HL-60 (cell line): ENCODE data around the gene NDUFAB1.

Experiments
- TF ChIP-seq, protein P1 (sequence below): IDR thresholded peaks from 2 replicates; pipeline ENCODE4 v1.6.1; 2012; ENCODE audit warnings: low read depth; ENCODE audit not compliant: insufficient replicate concordance
- TF ChIP-seq, protein P2 (sequence below): IDR thresholded peaks from one replicate; pipeline ENCODE4 v1.5.1; 2011; ENCODE audit warnings: low read length, control low read depth, inconsistent platforms; ENCODE audit not compliant: insufficient read depth

DNA sequence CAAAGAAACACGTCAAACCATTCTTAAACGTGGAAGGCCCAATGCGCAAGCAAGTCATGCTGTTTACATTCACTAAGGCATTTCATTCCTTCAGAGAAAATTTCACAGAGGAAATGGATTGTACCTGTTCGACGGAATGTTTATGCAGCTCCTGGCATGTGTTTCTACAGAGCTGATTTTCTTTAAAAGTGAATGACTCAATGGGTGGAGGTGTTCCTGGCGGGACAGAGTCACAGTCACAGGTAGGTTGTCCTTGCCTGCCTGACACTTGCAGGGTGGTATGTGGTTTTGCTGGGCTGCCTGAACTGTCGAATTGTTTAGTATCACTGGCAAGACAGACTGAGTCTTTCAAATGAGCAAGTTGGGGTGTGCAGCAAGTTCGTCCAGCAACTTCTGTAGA is 33.4 kb upstream of the NDUFAB1 start:
- TF ChIP-seq, protein P1, sequence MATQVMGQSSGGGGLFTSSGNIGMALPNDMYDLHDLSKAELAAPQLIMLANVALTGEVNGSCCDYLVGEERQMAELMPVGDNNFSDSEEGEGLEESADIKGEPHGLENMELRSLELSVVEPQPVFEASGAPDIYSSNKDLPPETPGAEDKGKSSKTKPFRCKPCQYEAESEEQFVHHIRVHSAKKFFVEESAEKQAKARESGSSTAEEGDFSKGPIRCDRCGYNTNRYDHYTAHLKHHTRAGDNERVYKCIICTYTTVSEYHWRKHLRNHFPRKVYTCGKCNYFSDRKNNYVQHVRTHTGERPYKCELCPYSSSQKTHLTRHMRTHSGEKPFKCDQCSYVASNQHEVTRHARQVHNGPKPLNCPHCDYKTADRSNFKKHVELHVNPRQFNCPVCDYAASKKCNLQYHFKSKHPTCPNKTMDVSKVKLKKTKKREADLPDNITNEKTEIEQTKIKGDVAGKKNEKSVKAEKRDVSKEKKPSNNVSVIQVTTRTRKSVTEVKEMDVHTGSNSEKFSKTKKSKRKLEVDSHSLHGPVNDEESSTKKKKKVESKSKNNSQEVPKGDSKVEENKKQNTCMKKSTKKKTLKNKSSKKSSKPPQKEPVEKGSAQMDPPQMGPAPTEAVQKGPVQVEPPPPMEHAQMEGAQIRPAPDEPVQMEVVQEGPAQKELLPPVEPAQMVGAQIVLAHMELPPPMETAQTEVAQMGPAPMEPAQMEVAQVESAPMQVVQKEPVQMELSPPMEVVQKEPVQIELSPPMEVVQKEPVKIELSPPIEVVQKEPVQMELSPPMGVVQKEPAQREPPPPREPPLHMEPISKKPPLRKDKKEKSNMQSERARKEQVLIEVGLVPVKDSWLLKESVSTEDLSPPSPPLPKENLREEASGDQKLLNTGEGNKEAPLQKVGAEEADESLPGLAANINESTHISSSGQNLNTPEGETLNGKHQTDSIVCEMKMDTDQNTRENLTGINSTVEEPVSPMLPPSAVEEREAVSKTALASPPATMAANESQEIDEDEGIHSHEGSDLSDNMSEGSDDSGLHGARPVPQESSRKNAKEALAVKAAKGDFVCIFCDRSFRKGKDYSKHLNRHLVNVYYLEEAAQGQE = no peak
- TF ChIP-seq, protein P2, sequence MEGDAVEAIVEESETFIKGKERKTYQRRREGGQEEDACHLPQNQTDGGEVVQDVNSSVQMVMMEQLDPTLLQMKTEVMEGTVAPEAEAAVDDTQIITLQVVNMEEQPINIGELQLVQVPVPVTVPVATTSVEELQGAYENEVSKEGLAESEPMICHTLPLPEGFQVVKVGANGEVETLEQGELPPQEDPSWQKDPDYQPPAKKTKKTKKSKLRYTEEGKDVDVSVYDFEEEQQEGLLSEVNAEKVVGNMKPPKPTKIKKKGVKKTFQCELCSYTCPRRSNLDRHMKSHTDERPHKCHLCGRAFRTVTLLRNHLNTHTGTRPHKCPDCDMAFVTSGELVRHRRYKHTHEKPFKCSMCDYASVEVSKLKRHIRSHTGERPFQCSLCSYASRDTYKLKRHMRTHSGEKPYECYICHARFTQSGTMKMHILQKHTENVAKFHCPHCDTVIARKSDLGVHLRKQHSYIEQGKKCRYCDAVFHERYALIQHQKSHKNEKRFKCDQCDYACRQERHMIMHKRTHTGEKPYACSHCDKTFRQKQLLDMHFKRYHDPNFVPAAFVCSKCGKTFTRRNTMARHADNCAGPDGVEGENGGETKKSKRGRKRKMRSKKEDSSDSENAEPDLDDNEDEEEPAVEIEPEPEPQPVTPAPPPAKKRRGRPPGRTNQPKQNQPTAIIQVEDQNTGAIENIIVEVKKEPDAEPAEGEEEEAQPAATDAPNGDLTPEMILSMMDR = no peak
